LNCAP (cell line): ENCODE data around the gene MVD.

Source experiments
- TF ChIP-seq, protein P1 (sequence below): fragments of 450-650 bp; IDR thresholded peaks from 2 replicates; pipeline ENCODE4 v1.5.1; 2017; ENCODE audit warnings: mild to moderate bottlenecking

The MVD gene, protein sequence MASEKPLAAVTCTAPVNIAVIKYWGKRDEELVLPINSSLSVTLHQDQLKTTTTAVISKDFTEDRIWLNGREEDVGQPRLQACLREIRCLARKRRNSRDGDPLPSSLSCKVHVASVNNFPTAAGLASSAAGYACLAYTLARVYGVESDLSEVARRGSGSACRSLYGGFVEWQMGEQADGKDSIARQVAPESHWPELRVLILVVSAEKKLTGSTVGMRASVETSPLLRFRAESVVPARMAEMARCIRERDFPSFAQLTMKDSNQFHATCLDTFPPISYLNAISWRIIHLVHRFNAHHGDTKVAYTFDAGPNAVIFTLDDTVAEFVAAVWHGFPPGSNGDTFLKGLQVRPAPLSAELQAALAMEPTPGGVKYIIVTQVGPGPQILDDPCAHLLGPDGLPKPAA

DNA sequence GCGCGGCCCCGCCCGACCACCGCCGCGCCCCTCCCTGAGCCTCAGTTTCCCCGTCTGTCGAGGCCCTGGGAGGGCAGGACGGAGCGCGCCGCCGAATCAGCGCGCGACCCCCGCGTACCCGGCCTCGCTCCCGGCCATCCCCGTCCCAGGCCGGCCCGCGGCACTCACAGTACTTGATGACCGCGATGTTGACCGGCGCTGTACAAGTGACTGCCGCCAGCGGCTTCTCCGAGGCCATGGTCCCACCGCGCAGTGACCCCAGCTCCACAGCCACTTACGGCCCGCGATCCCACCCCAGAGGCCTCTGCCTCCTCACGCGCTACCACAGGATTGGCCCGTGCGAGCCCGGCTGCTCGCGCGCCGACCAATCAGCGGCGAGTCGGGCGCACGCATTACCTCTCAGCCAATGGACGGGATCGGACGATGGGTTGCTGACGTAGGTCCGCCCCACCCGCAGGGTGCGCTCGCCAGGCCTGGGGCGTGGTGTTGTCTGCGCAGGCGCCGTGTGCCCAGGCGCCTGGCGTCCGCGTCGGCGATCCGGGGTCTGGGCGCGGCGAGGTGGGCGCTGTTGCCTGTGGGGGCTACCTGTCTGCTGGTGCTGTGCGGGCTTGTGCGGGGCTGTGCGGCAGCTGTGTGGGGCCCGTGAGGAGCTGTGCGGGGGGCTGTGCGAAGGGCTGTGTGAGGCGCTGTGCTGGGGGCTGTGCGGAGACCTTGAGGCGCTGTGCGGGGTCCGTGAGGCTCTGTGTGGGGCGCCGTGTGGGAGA is at the start of gene MVD:
MVD (minus strand) TSS at position 249 of the 764 bp plus-strand sequence; CDS start at position 238, 11 bp downstream.
- TF ChIP-seq, protein P1, sequence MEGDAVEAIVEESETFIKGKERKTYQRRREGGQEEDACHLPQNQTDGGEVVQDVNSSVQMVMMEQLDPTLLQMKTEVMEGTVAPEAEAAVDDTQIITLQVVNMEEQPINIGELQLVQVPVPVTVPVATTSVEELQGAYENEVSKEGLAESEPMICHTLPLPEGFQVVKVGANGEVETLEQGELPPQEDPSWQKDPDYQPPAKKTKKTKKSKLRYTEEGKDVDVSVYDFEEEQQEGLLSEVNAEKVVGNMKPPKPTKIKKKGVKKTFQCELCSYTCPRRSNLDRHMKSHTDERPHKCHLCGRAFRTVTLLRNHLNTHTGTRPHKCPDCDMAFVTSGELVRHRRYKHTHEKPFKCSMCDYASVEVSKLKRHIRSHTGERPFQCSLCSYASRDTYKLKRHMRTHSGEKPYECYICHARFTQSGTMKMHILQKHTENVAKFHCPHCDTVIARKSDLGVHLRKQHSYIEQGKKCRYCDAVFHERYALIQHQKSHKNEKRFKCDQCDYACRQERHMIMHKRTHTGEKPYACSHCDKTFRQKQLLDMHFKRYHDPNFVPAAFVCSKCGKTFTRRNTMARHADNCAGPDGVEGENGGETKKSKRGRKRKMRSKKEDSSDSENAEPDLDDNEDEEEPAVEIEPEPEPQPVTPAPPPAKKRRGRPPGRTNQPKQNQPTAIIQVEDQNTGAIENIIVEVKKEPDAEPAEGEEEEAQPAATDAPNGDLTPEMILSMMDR, result no peak

DNA sequence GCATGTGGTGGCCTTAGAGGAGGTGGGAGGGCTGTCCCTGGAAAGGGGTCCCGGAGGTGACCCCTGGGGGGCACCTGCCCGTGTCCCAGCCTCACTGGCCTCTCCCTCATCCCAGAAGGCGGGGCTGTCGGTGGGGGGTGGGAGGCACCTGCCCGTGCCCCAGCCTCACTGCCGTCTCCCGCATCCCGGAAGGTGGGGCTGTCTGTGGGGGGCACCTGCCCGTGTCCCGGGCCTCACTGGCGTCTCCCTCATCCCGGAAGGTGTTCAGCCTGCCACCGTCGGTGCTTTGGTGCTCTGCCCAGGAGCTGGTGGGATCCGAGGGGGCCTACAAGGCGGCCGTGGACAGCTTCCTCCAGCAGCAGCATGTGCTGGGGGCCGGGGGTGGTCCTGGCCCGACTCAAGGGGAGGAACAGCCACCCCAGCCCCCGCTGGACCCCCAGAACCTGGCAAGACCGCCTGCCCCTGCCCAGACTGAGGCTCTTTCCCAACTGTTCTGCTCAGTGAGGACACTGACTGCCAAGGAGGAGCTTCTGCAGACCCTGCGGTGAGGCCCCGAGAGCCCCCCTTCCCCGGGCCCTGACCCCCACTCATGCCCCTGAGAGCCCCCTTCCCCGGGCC is 49.6 kb upstream of the MVD start:
- TF ChIP-seq, protein P1, result no peak

DNA sequence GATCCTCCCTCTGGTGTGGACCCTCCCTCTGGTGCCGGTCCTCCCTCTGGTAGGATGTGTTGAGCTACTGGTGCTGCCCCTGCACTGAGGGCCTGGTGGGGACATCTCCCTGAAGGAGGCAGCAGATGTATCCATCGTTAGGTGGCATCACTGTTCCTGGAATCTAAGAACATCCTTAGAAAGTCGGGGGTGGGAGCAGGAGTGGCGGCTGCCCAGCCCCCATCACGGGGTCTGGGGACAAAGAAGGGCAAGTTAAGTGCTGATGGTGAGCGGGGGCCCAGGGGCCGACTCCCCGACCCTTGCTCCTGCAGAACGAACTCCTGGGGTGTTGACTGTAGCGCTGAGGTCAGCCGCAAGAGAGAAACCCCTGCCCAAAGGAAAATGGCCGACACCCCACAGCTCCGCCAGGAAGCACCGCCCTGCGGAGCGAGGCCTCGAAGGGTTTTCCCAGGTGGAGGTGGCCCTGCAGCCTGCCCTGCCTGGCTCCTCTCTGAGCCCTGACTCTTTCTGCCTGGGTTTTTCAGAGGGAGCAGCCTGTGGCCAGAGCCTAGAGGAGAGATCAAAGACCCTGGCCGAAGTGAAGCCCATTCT is 49.0 kb upstream of the MVD start:
- TF ChIP-seq, protein P1, result no peak

DNA sequence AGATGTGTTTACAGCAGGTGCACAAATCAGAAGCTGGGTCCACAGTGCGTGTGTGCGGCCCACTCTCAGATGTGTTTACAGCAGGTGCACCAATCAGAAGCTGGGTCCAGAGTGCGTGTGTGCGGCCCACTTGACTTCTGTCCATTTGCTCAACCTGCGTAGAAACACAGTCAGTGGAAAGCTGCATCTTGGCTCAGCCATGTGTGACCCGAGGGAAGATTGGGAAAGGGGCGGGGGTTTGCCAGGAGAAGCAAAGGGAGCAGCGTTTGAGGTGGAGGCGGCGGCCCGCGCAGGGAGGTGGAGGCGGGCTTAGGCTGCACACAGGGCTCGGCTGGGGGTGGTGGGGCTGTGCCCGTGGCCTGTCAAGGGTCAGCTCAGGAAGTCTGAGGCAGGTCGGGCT is 47.7 kb upstream of the MVD start:
- TF ChIP-seq, protein P1, result no peak

DNA sequence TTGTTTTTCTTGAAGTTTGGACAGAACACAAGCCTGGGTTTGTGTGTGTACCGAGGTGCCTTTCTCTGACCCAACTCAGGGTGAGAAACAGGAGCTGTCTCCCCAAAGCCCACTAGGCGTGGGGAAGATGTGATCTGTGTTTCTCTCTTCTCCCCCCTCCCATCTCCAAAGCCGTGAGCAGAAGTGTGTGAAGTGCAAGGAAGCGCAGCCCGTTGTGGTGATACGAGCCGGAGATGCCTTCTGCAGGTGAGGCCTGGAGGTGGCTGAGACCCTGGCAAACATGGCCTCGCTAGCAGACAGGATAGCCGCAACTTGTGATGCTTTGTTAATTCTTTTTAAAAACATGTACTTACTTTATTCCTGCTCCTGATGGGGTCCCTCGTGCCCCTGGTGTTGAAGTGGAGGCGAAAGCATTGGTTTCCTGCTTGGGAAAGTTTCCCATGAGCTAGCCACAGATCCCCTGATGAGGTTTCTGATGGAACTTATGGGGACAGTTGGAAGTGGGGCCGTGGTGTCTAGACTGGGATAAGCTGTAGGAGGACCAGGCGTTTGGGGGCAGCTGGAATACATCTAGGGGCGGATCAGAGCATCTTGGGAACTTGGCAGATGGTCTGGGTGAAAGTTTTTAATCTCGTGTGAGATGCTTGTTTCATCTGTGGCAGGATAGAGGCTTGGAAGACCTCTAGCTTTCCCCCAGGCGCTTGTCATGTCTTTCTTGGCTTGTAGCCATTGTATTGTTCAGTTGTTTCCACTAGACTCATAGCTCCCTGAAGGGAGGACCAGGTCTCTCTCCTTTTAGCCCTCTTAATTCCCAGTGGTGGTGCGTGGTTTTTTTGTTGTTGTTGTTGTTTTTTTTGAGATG is 44.3 kb upstream of the MVD start:
- TF ChIP-seq, protein P1, result no peak

DNA sequence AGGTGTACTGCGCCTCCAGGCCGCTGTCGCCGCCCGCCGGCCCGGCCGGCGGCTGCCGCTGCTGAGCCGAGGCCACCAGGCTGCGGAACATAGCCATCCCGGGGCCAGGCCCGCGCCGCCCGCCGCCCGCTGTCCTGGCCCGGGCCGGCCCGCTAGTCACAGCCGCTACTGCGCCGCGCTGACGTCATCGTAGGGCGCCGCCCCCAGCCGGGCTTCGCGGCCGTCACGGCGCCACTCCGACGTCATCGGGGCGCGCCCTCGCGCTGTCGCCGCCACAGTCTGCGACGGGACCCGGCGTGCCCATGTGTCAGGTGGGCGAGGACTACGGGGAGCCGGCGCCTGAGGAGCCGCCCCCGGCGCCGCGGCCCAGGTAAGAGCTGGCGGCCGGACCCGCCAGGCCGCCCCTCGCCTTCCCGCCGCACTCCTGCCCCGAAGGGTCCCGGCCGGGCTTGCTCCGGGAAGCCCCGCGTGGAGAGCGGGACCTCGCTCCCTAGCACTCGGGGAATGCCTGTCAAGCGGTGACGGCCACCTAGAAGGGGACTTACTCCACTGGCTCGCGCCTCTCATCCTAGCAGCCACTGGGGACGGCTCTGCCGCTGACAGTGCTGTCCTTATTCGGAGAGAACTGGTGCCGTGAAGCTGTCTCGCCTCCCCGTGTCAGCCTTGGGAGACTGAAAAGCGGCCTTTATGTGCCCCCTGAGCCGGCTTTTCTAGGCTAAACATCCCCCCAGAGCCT is 43.5 kb upstream of the MVD start, which contains the start of the genes CTU2 and RNF166:
CTU2 (plus strand) TSS at position 275 of the 736 bp plus-strand sequence; CDS start at position 303, 28 bp downstream.
RNF166 (minus strand) TSS at position 180 of the 736 bp plus-strand sequence; CDS start at position 97, 83 bp downstream.
- TF ChIP-seq, protein P1, result no peak
